ENCODE results near the gene SSMEM1. TPM values are rescaled to one million over a fixed set of nuclear protein-coding genes. Genes with fewer than 3 reads are reported as not detected.
"Not testable (repeated sequence)": the region's sequence is repeated elsewhere in the genome, so short reads cannot be mapped to it uniquely, and the experiment has no call there.

Gene SSMEM1
- total and polyA plus RNA-seq, 4 donors: not detected

GRCh38 chr7:130182990-130183389 is 24.7 kb upstream of the SSMEM1 start:
- H3K4me1 ChIP-seq (ENCODE audit: control insufficient read depth in 4 of 4, insufficient read depth in 4 of 4, low read length in 3 of 4): peaks cover 0 to 4% (median under 1%) of the 10 kb centered on the region in 4 donors
- DNase-seq (ENCODE audit: low spot score): no peak
- no peaks in the 10 kb centered on the region for H3K9me3 ChIP-seq (ENCODE audit: control insufficient read depth in 4 of 4, low read length in 3 of 4)
- H3K27me3 ChIP-seq (ENCODE audit: control insufficient read depth in 4 of 4, insufficient read depth in 4 of 4, low read length in 3 of 4): no peaks in the 10 kb centered on the region
- 70% methylated on average over 2 of the region's 2 CpGs for WGBS
- no peak overlapping the region for H3K27ac ChIP-seq (ENCODE audit: low read depth in 1 of 2, low read length in 2 of 2)
- H3K4me3 ChIP-seq (ENCODE audit: low read depth in 1 of 3, low read length in 3 of 3): no peak overlapping the region
- TF ChIP-seq FOXA2 (IDR thresholded peaks at IDR 0.05) (no peak), EGR1 (IDR thresholded peaks at IDR 0.05; ENCODE audit: low read depth in 2 of 2) (no peak)
- TF ChIP-seq, protein P1, sequence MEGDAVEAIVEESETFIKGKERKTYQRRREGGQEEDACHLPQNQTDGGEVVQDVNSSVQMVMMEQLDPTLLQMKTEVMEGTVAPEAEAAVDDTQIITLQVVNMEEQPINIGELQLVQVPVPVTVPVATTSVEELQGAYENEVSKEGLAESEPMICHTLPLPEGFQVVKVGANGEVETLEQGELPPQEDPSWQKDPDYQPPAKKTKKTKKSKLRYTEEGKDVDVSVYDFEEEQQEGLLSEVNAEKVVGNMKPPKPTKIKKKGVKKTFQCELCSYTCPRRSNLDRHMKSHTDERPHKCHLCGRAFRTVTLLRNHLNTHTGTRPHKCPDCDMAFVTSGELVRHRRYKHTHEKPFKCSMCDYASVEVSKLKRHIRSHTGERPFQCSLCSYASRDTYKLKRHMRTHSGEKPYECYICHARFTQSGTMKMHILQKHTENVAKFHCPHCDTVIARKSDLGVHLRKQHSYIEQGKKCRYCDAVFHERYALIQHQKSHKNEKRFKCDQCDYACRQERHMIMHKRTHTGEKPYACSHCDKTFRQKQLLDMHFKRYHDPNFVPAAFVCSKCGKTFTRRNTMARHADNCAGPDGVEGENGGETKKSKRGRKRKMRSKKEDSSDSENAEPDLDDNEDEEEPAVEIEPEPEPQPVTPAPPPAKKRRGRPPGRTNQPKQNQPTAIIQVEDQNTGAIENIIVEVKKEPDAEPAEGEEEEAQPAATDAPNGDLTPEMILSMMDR (IDR thresholded peaks at IDR 0.05; ENCODE audit: low read depth, low read length, missing input control): no peak
- TF ChIP-seq, protein P2, sequence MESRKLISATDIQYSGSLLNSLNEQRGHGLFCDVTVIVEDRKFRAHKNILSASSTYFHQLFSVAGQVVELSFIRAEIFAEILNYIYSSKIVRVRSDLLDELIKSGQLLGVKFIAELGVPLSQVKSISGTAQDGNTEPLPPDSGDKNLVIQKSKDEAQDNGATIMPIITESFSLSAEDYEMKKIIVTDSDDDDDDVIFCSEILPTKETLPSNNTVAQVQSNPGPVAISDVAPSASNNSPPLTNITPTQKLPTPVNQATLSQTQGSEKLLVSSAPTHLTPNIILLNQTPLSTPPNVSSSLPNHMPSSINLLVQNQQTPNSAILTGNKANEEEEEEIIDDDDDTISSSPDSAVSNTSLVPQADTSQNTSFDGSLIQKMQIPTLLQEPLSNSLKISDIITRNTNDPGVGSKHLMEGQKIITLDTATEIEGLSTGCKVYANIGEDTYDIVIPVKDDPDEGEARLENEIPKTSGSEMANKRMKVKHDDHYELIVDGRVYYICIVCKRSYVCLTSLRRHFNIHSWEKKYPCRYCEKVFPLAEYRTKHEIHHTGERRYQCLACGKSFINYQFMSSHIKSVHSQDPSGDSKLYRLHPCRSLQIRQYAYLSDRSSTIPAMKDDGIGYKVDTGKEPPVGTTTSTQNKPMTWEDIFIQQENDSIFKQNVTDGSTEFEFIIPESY (IDR thresholded peaks at IDR 0.05): no peak
- no peak overlapping the region for H3K9ac ChIP-seq (ENCODE audit: low read depth in 1 of 2, low read length in 2 of 2)
- peaks cover 2 to 23% (median 16%) of the 10 kb centered on the region in 4 donors for H3K36me3 ChIP-seq (ENCODE audit: control insufficient read depth in 4 of 4, insufficient read depth in 3 of 4, low read depth in 1 of 4, low read length in 3 of 4)

GRCh38 chr7:130184349-130184748 is 23.3 kb upstream of the SSMEM1 start:
- not testable (repeated sequence) for DNase-seq (ENCODE audit: low spot score); H3K9me3 ChIP-seq (ENCODE audit: control insufficient read depth in 4 of 4, low read length in 3 of 4); H3K27ac ChIP-seq (ENCODE audit: low read depth in 1 of 2, low read length in 2 of 2); H3K27me3 ChIP-seq (ENCODE audit: control insufficient read depth in 4 of 4, insufficient read depth in 4 of 4, low read length in 3 of 4); H3K4me3 ChIP-seq (ENCODE audit: low read depth in 1 of 3, low read length in 3 of 3); H3K4me1 ChIP-seq (ENCODE audit: control insufficient read depth in 4 of 4, insufficient read depth in 4 of 4, low read length in 3 of 4); H3K9ac ChIP-seq (ENCODE audit: low read depth in 1 of 2, low read length in 2 of 2)
- H3K36me3 ChIP-seq (ENCODE audit: control insufficient read depth in 4 of 4, insufficient read depth in 3 of 4, low read depth in 1 of 4, low read length in 3 of 4): peaks cover 2 to 23% (median 16%) of the 10 kb centered on the region in 4 donors
- WGBS: 97% methylated on average over 5 of the region's 5 CpGs

GRCh38 chr7:130187360-130187759 is 20.3 kb upstream of the SSMEM1 start:
- DNase-seq (ENCODE audit: low spot score): no peak
- Histone ChIP-seq H3K27me3 (ENCODE audit: control insufficient read depth in 4 of 4, insufficient read depth in 4 of 4, low read length in 3 of 4) (no peaks in the 10 kb centered on the region), H3K9ac (ENCODE audit: low read depth in 1 of 2, low read length in 2 of 2) (no peak overlapping the region), H3K27ac (ENCODE audit: low read depth in 1 of 2, low read length in 2 of 2) (no peak overlapping the region), H3K4me1 (ENCODE audit: control insufficient read depth in 4 of 4, insufficient read depth in 4 of 4, low read length in 3 of 4) (peaks cover 0 to 2% (median 0%) of the 10 kb centered on the region in 4 donors), H3K36me3 (ENCODE audit: control insufficient read depth in 4 of 4, insufficient read depth in 3 of 4, low read depth in 1 of 4, low read length in 3 of 4) (peaks cover 3 to 23% (median 12%) of the 10 kb centered on the region in 4 donors), H3K9me3 (ENCODE audit: control insufficient read depth in 4 of 4, low read length in 3 of 4) (no peaks in the 10 kb centered on the region), H3K4me3 (ENCODE audit: low read depth in 1 of 3, low read length in 3 of 3) (no peak overlapping the region)
- WGBS: 98% methylated on average over 2 of the region's 2 CpGs
- TF ChIP-seq FOXA2 (IDR thresholded peaks at IDR 0.05): no peak
- TF ChIP-seq GABPA (IDR thresholded peaks at IDR 0.05 in 1 of 2, conservative IDR thresholded peaks at IDR 0.05 in 1 of 2): no peak
- no peak for TF ChIP-seq FOXA1 (IDR thresholded peaks at IDR 0.05)
- no peak for TF ChIP-seq HNF4A (conservative IDR thresholded peaks at IDR 0.05)
- TF ChIP-seq NR2F2 (IDR thresholded peaks at IDR 0.05): no peak
- TF ChIP-seq, protein P3, sequence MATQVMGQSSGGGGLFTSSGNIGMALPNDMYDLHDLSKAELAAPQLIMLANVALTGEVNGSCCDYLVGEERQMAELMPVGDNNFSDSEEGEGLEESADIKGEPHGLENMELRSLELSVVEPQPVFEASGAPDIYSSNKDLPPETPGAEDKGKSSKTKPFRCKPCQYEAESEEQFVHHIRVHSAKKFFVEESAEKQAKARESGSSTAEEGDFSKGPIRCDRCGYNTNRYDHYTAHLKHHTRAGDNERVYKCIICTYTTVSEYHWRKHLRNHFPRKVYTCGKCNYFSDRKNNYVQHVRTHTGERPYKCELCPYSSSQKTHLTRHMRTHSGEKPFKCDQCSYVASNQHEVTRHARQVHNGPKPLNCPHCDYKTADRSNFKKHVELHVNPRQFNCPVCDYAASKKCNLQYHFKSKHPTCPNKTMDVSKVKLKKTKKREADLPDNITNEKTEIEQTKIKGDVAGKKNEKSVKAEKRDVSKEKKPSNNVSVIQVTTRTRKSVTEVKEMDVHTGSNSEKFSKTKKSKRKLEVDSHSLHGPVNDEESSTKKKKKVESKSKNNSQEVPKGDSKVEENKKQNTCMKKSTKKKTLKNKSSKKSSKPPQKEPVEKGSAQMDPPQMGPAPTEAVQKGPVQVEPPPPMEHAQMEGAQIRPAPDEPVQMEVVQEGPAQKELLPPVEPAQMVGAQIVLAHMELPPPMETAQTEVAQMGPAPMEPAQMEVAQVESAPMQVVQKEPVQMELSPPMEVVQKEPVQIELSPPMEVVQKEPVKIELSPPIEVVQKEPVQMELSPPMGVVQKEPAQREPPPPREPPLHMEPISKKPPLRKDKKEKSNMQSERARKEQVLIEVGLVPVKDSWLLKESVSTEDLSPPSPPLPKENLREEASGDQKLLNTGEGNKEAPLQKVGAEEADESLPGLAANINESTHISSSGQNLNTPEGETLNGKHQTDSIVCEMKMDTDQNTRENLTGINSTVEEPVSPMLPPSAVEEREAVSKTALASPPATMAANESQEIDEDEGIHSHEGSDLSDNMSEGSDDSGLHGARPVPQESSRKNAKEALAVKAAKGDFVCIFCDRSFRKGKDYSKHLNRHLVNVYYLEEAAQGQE (IDR thresholded peaks at IDR 0.05): no peak
- TF ChIP-seq RXRA (IDR thresholded peaks at IDR 0.05): no peak
- no peak for TF ChIP-seq SP1 (IDR thresholded peaks at IDR 0.05)
- no peak for TF ChIP-seq JUND (IDR thresholded peaks at IDR 0.05)
- TF ChIP-seq, protein P4, sequence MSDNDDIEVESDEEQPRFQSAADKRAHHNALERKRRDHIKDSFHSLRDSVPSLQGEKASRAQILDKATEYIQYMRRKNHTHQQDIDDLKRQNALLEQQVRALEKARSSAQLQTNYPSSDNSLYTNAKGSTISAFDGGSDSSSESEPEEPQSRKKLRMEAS (IDR thresholded peaks at IDR 0.05): no peak
- TF ChIP-seq HNF4G (IDR thresholded peaks at IDR 0.05): no peak
- TF ChIP-seq, protein P2 (IDR thresholded peaks at IDR 0.05): no peak
- TF ChIP-seq, protein P5, sequence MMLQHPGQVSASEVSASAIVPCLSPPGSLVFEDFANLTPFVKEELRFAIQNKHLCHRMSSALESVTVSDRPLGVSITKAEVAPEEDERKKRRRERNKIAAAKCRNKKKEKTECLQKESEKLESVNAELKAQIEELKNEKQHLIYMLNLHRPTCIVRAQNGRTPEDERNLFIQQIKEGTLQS (IDR thresholded peaks at IDR 0.05): no peak
- TF ChIP-seq, protein P1 (IDR thresholded peaks at IDR 0.05; ENCODE audit: low read depth, low read length, missing input control): no peak
